Measurements from ENCODE around the gene KDM4C.

KDM4C gene

DNA sequence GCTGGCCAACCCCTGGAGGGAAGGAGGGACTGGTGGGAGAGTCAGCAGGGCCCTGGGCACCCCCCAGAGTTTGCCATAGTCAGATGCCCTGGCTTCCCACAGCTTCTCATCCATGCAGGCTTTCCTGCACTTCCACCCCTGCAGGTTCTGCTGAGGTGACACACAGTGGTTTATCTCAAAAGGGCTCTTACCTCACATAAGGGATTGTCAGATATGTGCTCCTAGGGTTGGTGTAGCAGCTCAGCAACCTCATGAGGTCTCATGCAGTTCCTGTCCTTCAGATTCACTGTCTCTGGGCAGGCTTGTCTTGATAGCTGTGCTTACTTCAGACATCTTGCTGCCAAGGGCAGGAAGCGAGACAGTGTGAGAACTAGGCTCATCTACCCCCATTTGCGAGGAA lies 143.4 kb downstream of the KDM4C start:
- no peak overlapping the region for H3K4me3 ChIP-seq (ENCODE audit: low read depth, low read length)
- no peak for TF ChIP-seq CTCF (IDR thresholded peaks at IDR 0.05; ENCODE audit: borderline replicate concordance, insufficient read depth, low read depth, low read length)

DNA sequence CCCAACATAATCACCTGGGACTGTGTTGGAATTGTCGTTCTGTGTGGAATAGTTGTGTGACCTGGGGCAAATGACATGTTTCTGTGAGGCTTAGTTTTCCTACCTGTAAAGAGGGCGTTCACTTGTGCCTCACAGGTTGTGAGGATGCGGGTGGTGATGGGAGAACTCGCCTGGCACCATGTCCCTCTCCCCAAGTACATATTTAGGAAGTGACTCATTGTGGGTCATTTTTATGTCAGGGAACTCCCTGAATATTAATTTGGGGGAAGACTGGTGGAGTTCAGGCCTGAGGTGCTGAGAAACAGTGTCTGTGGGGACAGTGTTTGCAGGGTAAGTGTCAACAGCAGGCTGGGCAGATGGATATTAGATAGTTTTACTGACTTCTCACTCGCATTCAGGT lies 144.7 kb downstream of the KDM4C start:
- no peak overlapping the region for H3K4me3 ChIP-seq (ENCODE audit: low read depth, low read length)
- no peak for TF ChIP-seq CTCF (IDR thresholded peaks at IDR 0.05; ENCODE audit: borderline replicate concordance, insufficient read depth, low read depth, low read length)

GRCh38 chr9:6904371-6904770 lies 146.6 kb downstream of the KDM4C start:
- TF ChIP-seq CTCF (IDR thresholded peaks at IDR 0.05; ENCODE audit: borderline replicate concordance, insufficient read depth, low read depth, low read length) = no peak
- no peak overlapping the region for H3K4me3 ChIP-seq (ENCODE audit: low read depth, low read length)

- H3K4me3 ChIP-seq (ENCODE audit: low read depth, low read length) = no peak overlapping the region
- TF ChIP-seq CTCF (IDR thresholded peaks at IDR 0.05; ENCODE audit: borderline replicate concordance, insufficient read depth, low read depth, low read length) = no peak
These were observed 148.1 kb downstream of the KDM4C start for GRCh38 chr9:6905850-6906375.

DNA sequence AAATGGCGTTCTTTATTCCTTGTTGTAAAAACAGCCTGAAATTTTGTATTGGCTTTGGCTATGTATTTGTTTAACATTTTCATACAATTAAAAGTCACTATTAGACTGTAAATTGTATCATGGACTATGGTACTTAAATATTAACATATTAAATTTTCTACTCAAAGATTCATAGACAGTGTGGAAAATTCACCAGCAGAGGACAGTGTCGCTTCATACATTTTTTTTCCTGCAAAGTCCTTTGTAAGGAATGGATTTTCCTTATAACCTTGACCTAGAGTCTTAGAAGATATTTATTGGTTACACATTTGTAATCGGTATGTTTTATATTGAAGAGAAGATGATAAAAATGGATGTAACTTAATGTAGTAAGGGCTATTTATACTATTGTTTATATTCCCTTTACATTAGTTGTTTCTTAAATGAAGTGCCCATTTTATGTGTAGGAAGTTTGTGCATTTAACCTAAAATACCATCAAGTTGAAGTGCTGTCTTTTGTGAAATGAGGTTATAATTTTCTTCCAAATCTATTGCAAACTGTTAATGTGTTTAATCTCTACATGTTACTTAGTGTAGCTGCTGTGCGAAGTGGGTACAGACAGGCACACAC lies 150.1 kb downstream of the KDM4C start:
- no peak overlapping the region for H3K4me3 ChIP-seq (ENCODE audit: low read depth, low read length)
- peak; percentile 20; the same call in 1 of the 2 replicates for TF ChIP-seq CTCF (IDR thresholded peaks at IDR 0.05; ENCODE audit: borderline replicate concordance, insufficient read depth, low read depth, low read length)

DNA sequence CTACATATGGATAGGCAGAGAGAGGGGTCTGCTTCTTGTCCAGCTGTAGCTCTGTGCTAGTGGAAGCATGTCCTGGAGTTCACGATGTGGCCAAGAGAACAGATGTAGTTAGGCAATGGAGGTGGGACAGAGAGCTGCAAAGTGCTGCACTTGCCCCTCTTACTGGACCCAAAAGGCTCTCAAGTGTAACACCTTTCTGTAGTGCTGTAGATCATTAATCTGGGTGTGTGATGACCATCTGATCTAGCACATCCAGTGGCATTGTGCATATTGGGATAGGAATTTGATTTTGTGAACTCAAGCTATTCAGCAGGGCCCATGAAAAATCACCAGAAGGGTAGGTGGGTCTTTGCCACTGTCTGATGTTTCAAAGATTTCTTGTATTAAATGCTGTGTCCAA lies 151.4 kb downstream of the KDM4C start:
- no peak for TF ChIP-seq CTCF (IDR thresholded peaks at IDR 0.05; ENCODE audit: borderline replicate concordance, insufficient read depth, low read depth, low read length)
- H3K4me3 ChIP-seq (ENCODE audit: low read depth, low read length) = no peak overlapping the region

DNA sequence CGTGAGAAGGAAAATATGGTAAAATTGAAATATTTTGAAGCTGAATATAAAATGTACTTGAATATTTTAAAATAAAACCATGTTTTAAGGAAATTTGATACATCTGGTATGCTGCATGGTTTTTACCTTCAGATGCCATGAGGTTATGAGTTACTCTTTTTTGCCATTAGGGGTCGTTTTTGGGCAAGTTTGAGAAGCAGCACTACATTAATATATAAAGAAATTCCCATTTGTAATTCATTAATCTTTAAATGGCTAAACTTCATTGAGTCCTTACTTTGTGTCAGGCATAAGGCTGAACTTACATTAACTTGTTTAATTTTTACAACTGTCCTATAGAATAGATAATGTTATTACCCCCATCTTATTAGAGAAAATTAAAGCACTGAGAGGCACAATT lies 152.3 kb downstream of the KDM4C start:
- TF ChIP-seq CTCF (IDR thresholded peaks at IDR 0.05; ENCODE audit: borderline replicate concordance, insufficient read depth, low read depth, low read length) = 0 out of 2 replicates have a peak, but pooled peaks have one; percentile 11
- H3K4me3 ChIP-seq (ENCODE audit: low read depth, low read length) = no peak overlapping the region
